OCI-M2 (cell line): ENCODE measurements around the gene ADNP.
"Not testable (repeated sequence)": the region's sequence is repeated elsewhere in the genome, so short reads cannot be mapped to it uniquely, and the experiment has no call there.

Source experiments
- DNase-seq: peaks from one replicate; lab custom pipeline; 2025; ENCODE audit not compliant: unreplicated experiment; lab: John Stamatoyannopoulos, UW

ADNP gene

GRCh38 chr20:50931306-50932015, at the start of gene ADNP:
TSS of gene ADNP (minus strand) at chr20:50931437. CDS start at chr20:50903996, 27,441 bp downstream.
- DNase-seq: peak; percentile 88

GRCh38 chr20:50980071-50980681, 48.9 kb upstream of the ADNP start:
- no peak for DNase-seq

GRCh38 chr20:50978533-50978932, 47.3 kb upstream of the ADNP start:
- not testable (repeated sequence) for DNase-seq

GRCh38 chr20:50977066-50978021, 46.1 kb upstream of the ADNP start:
- no peak for DNase-seq

GRCh38 chr20:50975701-50976330, 44.6 kb upstream of the ADNP start:
- no peak for DNase-seq

GRCh38 chr20:50969912-50970311, 38.7 kb upstream of the ADNP start:
- no peak for DNase-seq

- DNase-seq: no peak
These were observed 38.2 kb upstream of the ADNP start for GRCh38 chr20:50969435-50969834.

- DNase-seq: no peak
These were observed 37.1 kb upstream of the ADNP start for GRCh38 chr20:50968289-50968688.

GRCh38 chr20:50967586-50967985, 36.3 kb upstream of the ADNP start:
- DNase-seq: no peak

GRCh38 chr20:50959543-50960126, 28.4 kb upstream of the ADNP start:
- DNase-seq: no peak

- peak; percentile 91 for DNase-seq
These were observed 27.6 kb upstream of the ADNP start, which contains the start of gene MOCS3 for GRCh38 chr20:50958615-50959542. TSS of gene MOCS3 (plus strand) at chr20:50958818. CDS start at chr20:50958843, 25 bp downstream.

GRCh38 chr20:50957798-50958614, 26.8 kb upstream of the ADNP start, which contains the start of gene DPM1:
TSS of gene DPM1 (minus strand) at chr20:50958532. CDS start at chr20:50958523, 9 bp downstream.
- no peak for DNase-seq

- DNase-seq: no peak
These were observed 26.0 kb upstream of the ADNP start for GRCh38 chr20:50957276-50957675.

- no peak for DNase-seq
These were observed 22.6 kb upstream of the ADNP start for GRCh38 chr20:50953821-50954220.

GRCh38 chr20:50953196-50953595, 22.0 kb upstream of the ADNP start:
- DNase-seq: no peak

GRCh38 chr20:50948132-50948785, 17.0 kb upstream of the ADNP start:
- DNase-seq: no peak

GRCh38 chr20:50943069-50943468, 11.8 kb upstream of the ADNP start:
- no peak for DNase-seq

- no peak for DNase-seq
These were observed 2.4 kb upstream of the ADNP start for GRCh38 chr20:50933589-50933988.
